Cerebellar nuclear complex (tissue), 1 donor: ENCODE data around the gene DEFB115.
"Not testable (repeated sequence)": the region's sequence is repeated elsewhere in the genome, so short reads cannot be mapped to it uniquely, and the experiment has no call there.

ENCODE experiments used
- DNase-seq, 2 experiments: peaks; one replicate each; lab custom pipeline; 2025; lab: John Stamatoyannopoulos, UW

DEFB115 gene

GRCh38 chr20:31257364-31257763, at the start of gene DEFB115:
Gene DEFB115, plus strand, starts transcription at chr20:31257664. Its CDS starts 0 bp downstream, at chr20:31257664.
- no peak for DNase-seq

GRCh38 chr20:31236953-31237352, 20.5 kb upstream of the DEFB115 start:
- no peak for DNase-seq

- DNase-seq = no peak
Observed at GRCh38 chr20:31237763-31238162, 19.7 kb upstream of the DEFB115 start.

- no peak for DNase-seq
Observed at GRCh38 chr20:31239139-31239538, 18.3 kb upstream of the DEFB115 start.

GRCh38 chr20:31256959-31257358, 505 bp upstream of the DEFB115 start:
- DNase-seq = no peak

- no peak for DNase-seq
Observed at GRCh38 chr20:31260326-31260932, 3.0 kb downstream of the DEFB115 start.

- DNase-seq = no peak
Observed at GRCh38 chr20:31274441-31274840, 17.0 kb downstream of the DEFB115 start.

GRCh38 chr20:31278178-31278577, 20.7 kb downstream of the DEFB115 start:
- no peak for DNase-seq

GRCh38 chr20:31284964-31285363, 27.5 kb downstream of the DEFB115 start:
- DNase-seq = not testable (repeated sequence)

- DNase-seq = no peak
Observed at GRCh38 chr20:31308535-31309162, 51.2 kb downstream of the DEFB115 start, which contains the start of gene DEFB116. Gene DEFB116, minus strand, starts transcription at chr20:31308585. Its CDS starts 0 bp downstream, at chr20:31308585.
